Keratinocyte (primary cell): ENCODE measurements around the gene ZNF662.

ENCODE experiments used
- EZH2 ChIP-seq: IDR thresholded peaks from one replicate; pipeline ENCODE4 v1.6.1; 2012; ENCODE audit warnings: inconsistent platforms, mild to moderate bottlenecking, low read length, moderate library complexity
- TF ChIP-seq, protein P1 (sequence below), 3 experiments: IDR thresholded peaks in 1 of 3; conservative IDR thresholded peaks in 1 of 3; optimal IDR thresholded peaks in 1 of 3; 2 replicates in 2 of 3; 3 replicates in 1 of 3; pipeline versions ENCODE3 to v1.5.1; 2011; ENCODE audit warnings: low read length in 3 of 3, mild to moderate bottlenecking in 3 of 3, moderate library complexity in 2 of 3, control low read depth in 1 of 3, inconsistent platforms in 1 of 3; ENCODE audit not compliant: insufficient read depth in 2 of 3; ENCODE audit errors: extremely low read depth in 1 of 3

DNA sequence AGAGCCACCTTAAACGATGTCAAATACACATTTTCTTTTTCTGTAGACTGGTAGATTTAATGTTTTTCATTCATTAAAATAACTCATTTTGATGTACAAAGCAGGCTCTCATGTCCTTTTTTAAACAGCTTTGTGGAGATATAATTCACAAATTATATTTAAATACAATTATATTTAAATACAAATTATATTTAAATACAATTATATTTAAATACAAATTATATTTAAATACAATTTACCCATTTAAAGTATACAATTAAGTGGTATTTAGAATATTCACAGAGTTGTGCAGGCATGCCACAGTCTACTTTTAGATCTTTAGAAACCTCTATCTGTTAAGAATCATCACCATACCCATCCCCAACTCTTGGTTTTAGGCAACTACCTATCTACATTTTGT lies 36.8 kb downstream of the ZNF662 start:
- TF ChIP-seq, protein P1, sequence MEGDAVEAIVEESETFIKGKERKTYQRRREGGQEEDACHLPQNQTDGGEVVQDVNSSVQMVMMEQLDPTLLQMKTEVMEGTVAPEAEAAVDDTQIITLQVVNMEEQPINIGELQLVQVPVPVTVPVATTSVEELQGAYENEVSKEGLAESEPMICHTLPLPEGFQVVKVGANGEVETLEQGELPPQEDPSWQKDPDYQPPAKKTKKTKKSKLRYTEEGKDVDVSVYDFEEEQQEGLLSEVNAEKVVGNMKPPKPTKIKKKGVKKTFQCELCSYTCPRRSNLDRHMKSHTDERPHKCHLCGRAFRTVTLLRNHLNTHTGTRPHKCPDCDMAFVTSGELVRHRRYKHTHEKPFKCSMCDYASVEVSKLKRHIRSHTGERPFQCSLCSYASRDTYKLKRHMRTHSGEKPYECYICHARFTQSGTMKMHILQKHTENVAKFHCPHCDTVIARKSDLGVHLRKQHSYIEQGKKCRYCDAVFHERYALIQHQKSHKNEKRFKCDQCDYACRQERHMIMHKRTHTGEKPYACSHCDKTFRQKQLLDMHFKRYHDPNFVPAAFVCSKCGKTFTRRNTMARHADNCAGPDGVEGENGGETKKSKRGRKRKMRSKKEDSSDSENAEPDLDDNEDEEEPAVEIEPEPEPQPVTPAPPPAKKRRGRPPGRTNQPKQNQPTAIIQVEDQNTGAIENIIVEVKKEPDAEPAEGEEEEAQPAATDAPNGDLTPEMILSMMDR (optimal IDR thresholded peaks at IDR 0.05 in 1 of 3, IDR thresholded peaks at IDR 0.05 in 1 of 3, conservative IDR thresholded peaks at IDR 0.05 in 1 of 3; ENCODE audit: extremely low read depth in 1 of 3, insufficient read depth in 2 of 3, low read length in 3 of 3) = no peak
- no peak for TF ChIP-seq EZH2
